ENCODE data around the gene ACAT1.
"Not testable (repeated sequence)": the region's sequence is repeated elsewhere in the genome, so short reads cannot be mapped to it uniquely, and the experiment has no call there.

Gene ACAT1

DNA sequence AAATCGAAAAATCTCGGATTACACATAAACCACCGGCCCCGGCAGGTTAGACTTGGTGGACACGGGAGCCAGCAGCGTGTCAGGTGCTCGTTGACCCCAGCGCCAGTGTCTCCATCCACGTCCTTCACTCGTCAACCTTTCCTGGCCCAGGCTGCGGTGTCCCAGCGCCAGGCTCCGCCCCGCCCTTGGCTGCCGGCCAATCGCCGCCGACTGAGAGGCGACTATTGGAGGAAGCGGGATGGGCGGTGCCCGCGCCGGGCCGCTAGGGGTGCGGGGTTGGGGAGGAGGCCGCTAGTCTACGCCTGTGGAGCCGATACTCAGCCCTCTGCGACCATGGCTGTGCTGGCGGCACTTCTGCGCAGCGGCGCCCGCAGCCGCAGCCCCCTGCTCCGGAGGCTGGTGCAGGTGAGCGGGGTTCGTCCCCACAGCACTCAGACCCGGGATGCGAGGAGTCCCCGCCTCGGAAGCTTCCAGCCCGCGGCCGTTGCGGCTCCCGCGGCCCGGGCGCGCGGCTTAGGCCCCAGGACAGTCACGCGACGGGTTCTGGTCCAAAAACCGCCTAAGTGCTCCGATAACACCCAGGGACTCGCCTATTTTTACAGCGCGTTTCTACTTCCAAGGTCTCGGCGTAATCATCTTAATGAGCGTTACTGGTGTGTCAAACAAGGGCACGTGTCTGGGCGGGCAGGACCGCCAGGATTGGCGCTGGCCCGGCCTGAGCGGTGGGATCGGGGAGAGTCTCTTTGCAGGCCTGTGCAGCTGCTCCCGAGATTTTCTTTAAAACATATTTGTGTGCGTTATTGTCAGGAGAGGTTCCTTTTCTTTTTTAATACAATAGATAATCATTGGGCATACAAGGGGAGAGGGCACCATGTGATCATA, at the start of gene ACAT1:
Gene ACAT1 (plus strand): TSS at position 294 of the 882 bp plus-strand sequence. CDS start 40 bp downstream, at position 334.
- peak; percentile 95 for DNase-seq

DNA sequence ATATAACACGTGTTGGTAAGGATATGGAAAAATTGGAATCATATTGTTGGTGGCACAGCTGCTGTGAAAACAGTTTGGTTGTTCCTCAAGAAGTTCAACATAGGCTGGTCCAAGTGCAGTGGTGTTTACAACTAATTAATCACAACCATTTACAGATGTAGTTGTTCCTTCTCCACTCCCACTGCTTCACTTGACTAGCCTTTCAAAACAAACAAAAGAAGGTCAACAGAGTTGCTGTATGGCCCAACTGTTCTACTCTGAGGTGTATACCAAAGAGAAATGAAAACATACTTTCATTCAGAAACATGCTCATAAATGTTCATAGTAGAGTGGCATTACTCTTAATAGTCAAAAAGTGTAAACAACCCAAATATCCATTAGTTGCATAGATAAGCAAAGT, 36.6 kb upstream of the ACAT1 start:
- DNase-seq: no peak

DNA sequence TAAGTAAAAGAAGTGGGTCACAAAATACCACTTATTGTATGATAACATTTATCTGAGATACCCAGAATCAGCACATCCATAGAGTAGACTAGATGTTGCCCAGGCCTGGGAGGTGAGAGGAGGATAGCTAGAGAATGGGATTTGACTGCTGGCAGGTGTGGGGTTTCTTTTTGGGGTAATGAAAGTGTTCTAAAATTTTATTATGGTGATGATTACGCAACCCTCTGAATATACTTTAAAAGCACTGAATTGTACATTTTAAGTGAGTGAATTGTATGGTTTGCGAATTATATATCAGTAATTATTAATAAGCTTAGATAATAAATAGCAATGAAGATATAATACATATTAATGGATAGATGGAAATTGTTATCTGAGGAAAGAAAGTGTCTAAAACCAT, 35.7 kb upstream of the ACAT1 start:
- DNase-seq: no peak

DNA sequence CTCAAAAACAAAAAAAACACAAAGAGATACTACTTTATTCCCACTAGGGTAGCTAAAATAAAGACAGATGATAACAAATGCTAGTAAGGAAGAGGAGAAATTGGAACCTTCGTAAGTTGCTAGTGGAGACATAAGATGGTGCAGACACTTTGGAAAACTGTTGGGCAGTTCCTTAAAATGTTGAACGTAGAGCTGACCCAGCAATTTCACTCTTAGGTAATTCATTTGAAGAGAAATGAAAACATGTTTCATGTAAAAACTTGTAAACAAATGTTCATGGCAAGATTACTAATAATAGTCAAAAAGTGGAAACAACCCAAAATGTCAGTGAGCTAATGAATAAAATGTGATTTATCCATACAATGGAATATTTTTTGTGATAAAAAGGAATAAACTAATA, 29.2 kb upstream of the ACAT1 start:
- DNase-seq: no peak

DNA sequence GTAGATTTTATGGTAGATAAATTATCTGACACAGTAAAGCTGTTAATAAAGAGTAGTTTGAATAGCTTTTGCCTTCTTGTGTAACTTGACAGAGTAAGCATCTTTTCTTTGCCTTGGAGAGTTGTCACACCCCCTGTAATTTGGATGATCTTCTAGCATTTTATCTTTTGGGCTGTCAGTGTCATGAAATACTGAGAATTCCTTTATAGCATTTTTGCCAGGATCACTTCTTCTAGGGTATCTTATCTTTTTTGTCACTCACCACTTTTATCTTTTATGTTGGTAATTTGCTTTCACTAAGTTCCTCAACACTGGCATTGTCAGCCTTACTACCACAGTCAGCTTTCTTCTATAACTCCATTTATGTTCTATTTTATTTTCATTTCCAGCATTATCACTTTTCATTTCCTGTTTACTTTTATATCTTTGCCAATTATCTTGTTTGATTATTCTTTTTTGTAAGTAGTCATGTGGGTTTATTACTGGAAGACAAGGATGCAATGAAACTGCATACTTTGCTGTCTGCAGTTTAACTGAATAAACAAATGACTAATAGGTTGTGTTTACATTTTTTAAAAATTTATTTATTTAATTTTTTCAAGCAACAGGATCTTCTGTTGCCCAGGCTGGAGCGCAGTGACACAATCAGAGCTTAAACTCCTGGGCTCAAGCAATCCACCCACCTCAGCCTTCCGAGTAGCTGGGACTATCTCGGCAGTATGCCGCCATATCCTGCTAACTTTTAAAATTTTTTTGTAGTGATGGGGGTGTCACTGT, 28.1 kb upstream of the ACAT1 start:
- DNase-seq: no peak

DNA sequence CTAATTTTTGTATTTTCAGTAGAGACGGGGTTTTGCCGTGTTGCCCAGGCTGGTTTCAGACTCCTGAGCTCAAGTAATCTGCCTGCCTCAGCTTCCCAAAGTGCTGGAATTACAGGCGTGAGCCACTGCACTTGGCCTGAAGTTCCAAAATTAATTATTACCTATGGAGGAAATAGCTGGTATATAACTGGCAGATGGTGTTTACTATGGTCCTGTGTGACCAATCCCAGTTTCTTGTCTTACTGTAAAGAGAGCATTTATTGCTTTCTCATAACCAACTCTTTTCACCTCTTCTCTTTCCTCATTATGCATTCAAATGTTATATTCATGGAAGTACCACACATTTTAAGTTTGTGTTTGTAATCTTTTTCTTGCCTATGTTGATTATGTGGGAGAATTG, 24.2 kb upstream of the ACAT1 start:
- no peak for DNase-seq

DNA sequence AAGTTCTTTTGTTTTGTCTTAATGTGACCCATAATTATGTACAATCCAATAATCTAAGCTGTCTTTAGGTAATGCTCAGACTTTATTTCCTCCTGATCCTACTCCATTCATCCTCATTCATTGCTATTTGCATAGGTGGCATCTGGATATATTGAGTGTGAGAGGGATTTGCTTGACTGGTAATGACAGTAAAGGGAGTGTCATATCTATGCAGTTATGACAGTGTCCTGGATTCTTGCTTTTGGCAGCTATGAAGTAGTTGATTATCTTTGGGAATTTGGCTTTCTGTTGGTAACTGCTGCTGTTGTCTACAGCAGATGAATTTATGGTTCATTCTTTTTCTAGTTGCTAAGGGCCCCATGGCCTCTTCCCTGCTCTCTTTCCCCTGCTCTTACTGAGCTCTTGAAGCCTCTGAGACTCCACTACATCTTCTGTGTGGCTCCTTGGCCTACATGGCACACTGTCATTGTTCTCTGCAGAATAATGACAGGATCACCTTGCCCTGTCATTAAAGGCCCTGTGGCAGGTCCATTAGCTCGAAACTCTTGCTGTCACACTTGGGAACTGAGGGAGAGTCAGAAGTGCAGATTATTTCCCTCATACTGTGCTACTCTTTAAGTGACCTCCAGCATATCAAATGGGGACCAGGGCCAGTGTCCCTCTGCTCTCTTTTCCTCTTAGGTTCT, 20.1 kb upstream of the ACAT1 start:
- DNase-seq: no peak

DNA sequence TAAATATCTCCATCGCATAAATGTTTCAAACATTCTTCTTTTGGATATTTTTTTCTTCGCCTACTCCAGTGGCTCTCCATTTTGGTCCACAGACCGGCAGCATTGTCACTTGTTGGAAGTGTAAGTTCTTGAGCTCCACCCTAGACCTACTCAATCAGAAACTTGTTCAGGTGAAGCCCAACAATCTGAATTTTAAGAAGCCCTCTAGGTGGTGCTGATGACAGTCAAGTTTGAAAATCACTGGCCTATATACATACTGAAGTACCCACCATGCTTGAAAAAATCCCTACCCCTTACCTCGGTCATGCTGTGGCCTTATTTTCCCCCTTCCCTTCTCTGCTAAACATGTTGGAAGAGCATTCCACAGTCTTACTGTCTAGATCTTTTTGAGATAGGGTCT, 10.2 kb upstream of the ACAT1 start:
- DNase-seq: no peak

DNA sequence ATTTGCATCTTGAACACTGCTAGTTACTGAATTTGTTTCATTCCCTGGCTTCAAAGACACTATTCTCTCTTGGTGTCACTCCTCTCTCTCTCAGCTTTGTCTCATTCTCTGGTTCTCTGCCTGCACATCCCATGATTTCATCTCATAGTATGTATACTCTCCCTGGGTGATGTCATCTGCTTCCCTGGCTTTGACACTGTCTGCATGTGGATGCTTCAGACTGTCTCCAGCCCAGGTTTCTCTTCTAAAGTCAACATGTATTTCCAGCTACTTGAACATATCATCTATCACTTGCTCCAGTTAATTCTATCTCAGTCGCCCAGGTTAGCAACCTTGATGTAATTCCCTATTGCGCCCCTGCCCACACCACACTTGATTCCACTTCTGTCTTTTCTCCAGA, 9.3 kb upstream of the ACAT1 start:
- DNase-seq: no peak

DNA sequence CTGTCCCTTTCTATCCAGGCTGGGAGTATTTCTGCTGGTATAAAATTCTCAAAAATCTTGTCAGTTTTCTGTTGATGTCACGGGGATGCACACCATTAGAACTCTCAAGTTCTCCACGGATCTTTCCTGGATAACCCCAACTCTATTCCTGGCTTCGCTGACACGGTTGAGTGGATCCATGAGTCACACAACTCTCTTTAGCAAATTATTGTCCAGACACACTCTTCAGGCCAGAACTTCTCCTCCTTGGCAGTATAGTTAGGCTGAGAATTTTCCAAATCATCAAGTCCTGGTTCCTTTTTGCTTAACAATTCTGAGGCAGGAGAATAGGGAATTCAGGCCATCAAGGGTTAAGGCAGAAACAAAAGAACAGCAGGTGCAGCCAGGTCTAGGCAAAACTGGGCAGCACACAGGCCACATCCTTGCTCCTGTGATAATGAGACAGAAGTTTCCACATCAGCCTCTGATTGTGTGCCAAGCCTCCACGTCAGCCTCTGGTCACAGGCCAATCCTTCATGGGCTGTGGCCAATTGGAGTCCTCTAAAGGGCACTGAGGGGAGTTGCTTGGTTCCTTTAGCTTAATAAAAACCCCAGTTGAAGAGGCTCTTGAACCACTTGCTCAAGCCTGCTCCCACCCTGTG, 5.7 kb upstream of the ACAT1 start:
- DNase-seq: no peak

DNA sequence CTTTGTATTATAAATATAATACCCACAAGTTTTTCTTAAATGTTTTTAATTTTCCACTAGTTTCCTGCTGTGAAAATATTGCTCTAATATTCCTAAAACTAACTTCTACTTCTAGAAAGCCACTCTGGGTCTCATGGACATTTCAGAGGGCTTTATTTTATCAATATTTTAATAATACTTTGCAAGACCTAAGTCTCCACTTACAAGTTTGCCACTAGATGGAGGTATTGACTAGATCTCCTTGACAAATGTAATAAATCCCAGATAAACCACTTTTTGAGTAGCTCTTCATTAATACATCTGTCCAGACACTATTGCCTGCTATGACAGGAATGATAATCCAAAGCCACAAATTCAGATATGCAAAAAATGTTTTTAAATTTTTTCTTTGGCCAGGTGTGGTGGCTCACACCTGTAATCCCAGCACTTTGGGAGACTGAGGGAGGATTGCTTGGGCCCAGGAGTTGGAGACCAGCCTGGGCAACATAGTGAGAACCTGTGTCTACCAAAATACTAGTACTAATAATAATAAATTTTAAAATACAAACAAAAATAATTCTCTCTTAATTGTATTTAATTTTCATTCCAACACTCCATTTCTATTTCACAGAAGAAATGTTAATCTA, 3.5 kb upstream of the ACAT1 start:
- peak; percentile 54 for DNase-seq

DNA sequence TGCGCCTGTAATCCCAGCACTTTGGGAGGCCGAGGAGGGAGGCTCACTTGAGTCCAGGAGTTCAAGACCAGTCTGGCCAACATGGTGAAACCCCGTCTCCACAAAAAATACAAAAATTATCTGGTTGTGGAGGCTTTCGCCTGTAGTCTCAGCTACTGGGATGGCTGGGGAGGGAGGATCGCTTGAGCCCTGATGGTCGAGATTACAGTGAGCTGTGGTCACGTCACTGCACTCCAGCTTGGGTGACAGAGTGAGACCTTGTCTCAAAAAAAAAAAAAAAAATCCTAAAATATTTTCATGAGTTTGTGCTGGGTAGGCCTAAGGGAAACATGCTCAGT, 462 bp upstream of the ACAT1 start:
- DNase-seq: not testable (repeated sequence)

DNA sequence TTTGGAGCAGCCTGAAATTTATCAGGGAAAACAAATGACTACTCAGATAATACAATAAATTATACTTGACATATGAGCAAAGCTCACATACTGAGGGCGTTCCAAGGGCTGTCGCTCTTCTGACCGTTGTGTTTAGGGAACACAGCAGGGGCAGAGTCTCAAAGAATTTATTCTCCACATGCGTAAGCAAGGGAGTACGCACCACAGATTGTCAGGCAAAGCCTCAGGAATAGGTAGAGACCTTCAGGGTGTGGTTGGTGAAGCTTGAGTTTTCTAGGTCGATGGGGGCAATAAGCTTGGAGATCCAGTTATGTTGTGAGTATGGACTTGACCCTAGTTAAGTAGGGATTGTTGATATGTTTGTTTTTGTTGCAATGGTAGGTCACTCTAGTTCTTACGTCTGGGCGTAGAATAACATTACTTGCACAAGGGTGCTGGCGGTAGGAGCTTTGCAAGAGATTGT, 830 bp downstream of the ACAT1 start:
- DNase-seq: peak; percentile 36

DNA sequence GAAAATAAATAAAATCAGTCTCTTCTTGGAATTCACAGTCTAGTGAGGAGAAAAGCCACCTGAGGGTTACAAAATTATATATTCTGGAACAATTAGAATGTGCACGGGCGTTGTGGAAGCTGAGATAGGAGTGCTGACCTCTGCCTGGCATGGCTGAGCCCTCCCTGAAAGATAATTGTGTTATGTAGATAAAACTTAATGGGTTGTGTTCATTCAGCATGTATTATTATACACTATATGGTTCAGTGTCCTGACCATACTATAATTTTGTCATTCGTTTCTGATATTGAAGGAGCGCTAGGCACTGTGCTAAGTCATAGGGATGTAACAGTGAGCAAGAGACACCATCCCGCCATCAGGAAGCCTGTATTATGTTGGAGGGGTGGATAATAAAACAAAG, 3.7 kb downstream of the ACAT1 start:
- no peak for DNase-seq

DNA sequence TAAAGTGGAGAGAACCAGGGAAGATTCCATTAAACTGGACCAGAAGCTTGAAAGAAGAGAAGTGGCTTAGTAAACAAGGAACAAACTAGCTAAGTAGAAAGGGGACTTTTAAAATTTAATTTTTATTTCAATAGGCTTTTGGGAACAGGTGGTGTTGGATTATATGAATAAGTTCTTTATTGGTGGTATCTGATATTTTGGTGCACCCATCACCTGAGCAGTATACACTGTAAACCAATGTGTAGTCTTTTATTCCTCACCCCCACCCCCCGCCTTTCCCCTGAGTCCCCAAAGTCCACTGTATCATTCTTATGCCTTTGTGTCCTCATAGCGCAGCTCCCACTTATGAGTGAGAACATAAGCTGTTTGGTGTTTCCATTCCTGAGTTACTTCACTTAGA, 7.4 kb downstream of the ACAT1 start:
- no peak for DNase-seq

DNA sequence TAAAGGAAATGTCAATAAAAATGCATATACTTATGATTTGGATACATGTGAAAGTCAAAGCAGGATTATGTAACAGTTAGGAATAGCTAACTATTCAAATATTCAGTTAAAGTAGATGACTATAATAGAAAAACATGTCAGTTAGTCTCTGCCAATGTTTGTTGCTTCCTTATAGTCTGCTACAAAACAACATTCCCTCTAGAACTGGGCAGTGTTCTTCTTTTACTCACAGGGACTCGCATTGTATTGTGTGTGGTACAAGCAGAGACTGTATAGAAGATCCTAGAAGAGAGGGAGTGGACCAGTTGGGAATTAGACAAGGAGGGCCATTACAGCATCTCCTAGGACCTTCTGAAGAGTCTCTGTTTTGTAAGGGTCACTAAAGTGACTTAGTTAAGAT, 10.6 kb downstream of the ACAT1 start:
- DNase-seq: no peak

DNA sequence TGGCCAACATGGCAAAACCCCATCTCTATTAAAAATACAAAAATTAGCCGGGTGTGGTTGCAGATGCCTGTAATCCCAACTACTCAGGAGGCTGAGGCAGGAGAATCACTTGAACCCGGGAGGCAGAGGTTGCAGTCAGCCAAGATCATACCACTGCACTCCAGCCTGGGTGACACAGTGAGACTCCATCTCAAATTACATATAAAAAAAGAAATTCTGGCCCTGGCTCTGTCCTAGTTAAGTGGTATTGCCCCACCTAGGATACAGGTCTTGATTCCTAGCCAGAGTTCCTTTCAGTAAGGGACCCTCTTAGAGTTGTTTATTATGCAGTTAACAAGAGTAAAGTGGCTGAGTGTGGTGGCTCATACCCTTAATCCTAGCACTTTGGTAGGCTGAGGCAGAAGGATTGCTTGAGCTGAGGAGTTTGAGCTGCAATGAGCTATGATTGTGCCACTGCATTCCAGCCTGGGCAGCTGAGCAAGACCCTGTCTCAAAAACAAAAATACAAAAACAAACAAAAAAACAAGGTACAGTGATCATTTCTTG, 11.7 kb downstream of the ACAT1 start:
- not testable (repeated sequence) for DNase-seq

DNA sequence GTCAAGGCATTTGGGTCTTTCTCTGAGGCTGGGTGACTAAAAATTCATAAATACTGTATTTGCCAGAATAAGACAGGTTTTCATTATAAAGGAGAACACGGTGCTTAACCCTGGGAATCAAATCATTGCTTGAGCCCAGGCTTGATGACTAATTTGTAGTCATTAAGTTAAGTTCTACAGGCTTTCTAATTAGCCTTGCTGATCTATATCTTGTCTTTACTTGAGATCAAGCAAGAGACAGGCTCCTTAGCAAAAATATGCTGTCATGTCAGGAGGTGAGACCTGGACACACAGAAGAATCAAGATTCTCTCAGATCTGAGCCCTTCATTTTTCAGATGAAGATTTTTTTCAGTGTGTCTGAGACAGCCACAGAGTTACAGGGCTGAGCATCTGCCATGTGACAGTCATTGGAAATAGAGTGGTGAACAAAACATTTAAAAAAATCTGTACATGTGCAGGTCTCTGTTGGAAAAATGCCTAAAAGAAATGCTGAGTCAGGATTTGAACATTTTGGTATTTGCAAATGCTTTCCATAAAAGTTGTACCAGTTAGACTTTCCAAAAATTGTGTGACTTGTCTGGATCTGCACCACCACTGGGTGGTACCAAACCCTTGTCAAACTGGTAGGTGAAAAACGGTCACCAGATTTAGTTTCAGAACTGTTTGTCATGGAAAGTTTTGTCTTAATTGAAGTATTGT, 14.6 kb downstream of the ACAT1 start:
- DNase-seq: no peak

DNA sequence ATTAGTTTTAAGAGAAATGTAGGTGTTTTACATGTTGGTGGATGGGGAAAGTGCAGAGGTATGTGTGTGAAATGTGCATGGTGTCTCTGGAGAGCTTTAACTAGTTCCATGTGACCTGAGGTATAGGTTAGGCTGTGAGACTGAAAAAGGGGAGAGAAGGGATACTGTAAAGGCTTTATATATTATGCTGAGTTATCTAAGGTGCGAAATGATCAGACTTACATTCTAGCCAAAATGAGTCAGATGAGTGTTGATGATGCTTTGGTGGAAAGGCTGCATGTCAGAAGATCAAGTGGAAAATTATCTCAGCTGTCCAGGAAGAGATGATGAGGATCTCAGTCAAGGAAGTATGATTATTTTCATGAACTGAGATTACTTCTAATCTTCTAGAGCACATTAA, 15.8 kb downstream of the ACAT1 start:
- DNase-seq: no peak

DNA sequence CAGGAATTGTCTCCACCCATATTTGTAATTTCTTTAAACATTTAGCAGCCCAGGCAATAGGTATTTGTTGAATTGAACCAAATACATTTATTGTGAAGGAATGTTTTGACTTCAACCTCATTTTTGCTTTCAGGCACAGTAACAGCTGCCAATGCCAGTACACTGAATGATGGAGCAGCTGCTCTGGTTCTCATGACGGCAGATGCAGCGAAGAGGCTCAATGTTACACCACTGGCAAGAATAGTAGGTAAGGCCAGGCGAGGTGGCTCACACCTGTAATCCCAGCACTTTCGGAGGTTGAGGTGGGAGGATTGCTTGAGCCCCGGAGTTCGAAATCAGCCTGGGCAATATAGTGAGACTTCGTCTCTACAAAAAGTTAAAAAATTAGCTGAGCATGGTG, 20.9 kb downstream of the ACAT1 start:
- no peak for DNase-seq

DNA sequence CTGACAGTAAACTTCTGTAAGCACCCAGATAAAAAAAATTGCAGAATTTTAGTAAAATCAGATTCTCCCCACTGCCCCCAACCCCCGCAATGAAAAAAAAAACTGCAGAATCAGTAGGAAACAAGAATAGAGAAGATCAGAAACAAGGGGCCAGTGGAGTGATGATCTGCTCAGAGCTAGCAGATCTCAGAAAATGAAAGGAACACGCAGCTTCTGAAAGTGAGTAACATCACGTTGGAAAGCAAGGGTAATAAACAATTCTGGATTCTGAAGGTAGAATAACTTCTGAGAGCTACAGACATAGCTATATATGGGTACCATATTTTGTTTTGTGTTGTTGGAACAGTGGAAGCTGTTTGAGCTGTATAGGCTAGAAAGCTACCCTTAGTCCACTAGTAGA, 23.2 kb downstream of the ACAT1 start:
- no peak for DNase-seq

DNA sequence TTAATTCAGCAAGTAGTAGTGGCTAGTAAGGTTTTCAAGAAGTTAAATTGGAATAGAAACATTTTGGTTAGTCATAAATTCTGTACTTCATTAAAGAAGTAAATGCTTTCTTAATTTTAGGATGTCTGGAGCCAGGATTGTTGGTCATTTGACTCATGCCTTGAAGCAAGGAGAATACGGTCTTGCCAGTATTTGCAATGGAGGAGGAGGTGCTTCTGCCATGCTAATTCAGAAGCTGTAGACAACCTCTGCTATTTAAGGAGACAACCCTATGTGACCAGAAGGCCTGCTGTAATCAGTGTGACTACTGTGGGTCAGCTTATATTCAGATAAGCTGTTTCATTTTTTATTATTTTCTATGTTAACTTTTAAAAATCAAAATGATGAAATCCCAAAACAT, 25.8 kb downstream of the ACAT1 start:
- DNase-seq: no peak

All from NCI-H82 (cell line).